Choroid plexus epithelial cell (primary cell): Measurements from ENCODE around the gene BID.

ENCODE experiments used
- DNase-seq: peaks from one replicate; pipeline ENCODE4 v3.0.0-alpha.2; 2010; ENCODE audit warnings: low read depth
- H3K4me3 ChIP-seq: 2 replicates; pipeline ENCODE4 v1.5.1; 2011; ENCODE audit warnings: low read depth, mild to moderate bottlenecking, control low read depth, low read length, moderate library complexity
- TF ChIP-seq, protein P1 (sequence below): conservative IDR thresholded peaks from 2 replicates; pipeline ENCODE4 v1.5.1; 2011; ENCODE audit warnings: low read depth, mild to moderate bottlenecking, control low read depth, inconsistent platforms, low read length, moderate library complexity

The BID gene

GRCh38 chr22:17787716-17788330 is 13.6 kb upstream of the BID start:
- H3K4me3 ChIP-seq: no peak overlapping the region
- no peak for DNase-seq
- TF ChIP-seq, protein P1, sequence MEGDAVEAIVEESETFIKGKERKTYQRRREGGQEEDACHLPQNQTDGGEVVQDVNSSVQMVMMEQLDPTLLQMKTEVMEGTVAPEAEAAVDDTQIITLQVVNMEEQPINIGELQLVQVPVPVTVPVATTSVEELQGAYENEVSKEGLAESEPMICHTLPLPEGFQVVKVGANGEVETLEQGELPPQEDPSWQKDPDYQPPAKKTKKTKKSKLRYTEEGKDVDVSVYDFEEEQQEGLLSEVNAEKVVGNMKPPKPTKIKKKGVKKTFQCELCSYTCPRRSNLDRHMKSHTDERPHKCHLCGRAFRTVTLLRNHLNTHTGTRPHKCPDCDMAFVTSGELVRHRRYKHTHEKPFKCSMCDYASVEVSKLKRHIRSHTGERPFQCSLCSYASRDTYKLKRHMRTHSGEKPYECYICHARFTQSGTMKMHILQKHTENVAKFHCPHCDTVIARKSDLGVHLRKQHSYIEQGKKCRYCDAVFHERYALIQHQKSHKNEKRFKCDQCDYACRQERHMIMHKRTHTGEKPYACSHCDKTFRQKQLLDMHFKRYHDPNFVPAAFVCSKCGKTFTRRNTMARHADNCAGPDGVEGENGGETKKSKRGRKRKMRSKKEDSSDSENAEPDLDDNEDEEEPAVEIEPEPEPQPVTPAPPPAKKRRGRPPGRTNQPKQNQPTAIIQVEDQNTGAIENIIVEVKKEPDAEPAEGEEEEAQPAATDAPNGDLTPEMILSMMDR: no peak

- H3K4me3 ChIP-seq: no peak overlapping the region
- no peak for DNase-seq
- TF ChIP-seq, protein P1: no peak
Observed at GRCh38 chr22:17787241-17787640, 13.0 kb upstream of the BID start.

- TF ChIP-seq, protein P1: peak; percentile 22
- H3K4me3 ChIP-seq: no peak overlapping the region
- DNase-seq: peak; percentile 47
Observed at GRCh38 chr22:17786435-17787161, 12.3 kb upstream of the BID start.

DNA sequence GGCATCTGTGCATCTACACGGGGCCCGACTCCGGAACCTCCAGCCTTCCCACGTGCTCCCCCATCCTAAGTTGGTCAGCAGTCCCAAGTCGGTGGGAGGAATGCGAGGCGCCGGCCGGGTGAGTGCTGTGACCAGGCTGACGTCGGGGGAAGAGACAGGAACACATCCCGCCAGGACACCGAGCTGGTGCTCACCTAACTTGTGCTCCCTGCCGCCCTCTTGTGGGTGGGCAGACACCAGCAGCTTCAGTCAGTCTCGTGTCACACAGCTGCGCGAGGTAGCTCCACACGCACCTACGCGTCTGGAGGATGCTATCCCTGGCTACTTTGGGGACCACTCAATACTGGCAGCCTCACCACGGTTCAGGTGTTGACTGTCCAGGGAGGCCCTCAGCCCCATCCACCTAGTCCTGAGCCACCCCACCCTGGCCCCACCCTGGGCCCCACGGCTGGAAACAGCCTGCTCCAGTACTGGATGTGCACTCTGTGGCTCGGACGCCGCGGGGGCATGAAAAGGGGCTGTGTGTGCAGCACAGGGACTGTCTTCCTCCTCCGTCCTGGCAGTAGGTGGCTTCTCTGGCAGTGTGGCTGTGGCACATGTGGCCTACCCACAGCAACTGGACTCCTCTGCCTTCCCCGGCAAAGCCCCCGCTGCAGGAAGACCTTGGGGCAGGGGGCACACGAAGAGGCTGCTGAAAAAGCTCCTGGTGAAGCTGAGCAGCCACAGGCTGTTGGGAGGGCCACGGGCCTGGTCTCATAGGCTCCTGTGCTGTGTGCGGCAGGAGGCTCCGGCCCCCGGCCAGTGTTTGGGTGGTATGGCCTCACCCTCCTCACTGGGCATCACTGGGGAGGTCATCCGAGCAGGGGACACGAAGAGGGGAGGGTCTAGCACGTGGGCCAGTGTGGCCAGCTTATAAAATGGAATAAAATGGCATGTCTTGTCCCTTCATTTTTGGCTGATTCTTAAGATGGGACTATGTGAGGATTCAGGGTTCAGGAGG is 11.2 kb upstream of the BID start:
- DNase-seq: peak; percentile 33
- no peak overlapping the region for H3K4me3 ChIP-seq
- TF ChIP-seq, protein P1: peak; percentile 61

DNA sequence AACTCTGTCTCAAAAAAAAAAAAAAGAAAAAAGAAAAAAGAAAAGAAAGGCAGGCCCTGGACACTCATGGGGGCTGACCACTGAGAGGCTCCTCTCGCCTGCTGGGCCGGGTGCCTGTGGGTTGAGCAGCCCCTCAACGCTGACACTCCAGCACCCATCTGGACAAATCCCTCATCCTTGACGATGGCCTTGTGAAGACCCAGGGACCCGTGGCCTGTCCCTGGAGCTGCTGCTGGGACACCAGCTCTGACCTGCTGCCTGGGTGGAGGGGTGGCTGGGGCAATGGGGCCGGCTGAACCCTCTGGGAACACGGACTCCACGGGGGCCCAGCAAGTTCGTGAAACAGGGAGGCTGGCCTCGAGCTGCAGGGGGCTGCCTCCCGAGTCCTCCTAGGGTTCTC is 10.5 kb upstream of the BID start:
- TF ChIP-seq, protein P1: no peak
- H3K4me3 ChIP-seq: no peak overlapping the region
- no peak for DNase-seq

GRCh38 chr22:17783773-17784480 is 9.7 kb upstream of the BID start:
- DNase-seq: no peak
- TF ChIP-seq, protein P1: no peak

More at GRCh38 chr22:17783773-17784480, 9.7 kb upstream of the BID start:
- no peak overlapping the region for H3K4me3 ChIP-seq
